ENCODE measurements around the gene NEAT1. TPM values are rescaled to one million over a fixed set of nuclear protein-coding genes. Genes with fewer than 3 reads are reported as not detected.
"Not testable (repeated sequence)": the region's sequence is repeated elsewhere in the genome, so short reads cannot be mapped to it uniquely, and the experiment has no call there.

NEAT1 gene
- total RNA-seq, 2 donors from 2014 or later: 818 to 1,135 TPM

GRCh38 chr11:65456418-65456817 is 33.8 kb downstream of the NEAT1 start:
- DNase-seq (no peak), ATAC-seq (no peak)
- intact Hi-C loops (cut with DNase I, micrococcal nuclease): no loop called here

- ATAC-seq (no peak), DNase-seq (no peak)
- intact Hi-C loops (cut with DNase I, micrococcal nuclease): no loop called here
Observed at GRCh38 chr11:65459552-65459951, 37.0 kb downstream of the NEAT1 start.

GRCh38 chr11:65465471-65465870 is 42.9 kb downstream of the NEAT1 start:
- DNase-seq; ATAC-seq; intact Hi-C loops (cut with DNase I, micrococcal nuclease): not testable (repeated sequence)

GRCh38 chr11:65467306-65467705 is 44.7 kb downstream of the NEAT1 start:
- ATAC-seq; DNase-seq; intact Hi-C loops (cut with DNase I, micrococcal nuclease): not testable (repeated sequence)

- DNase-seq (peak; percentile 93 to 95), ATAC-seq (peak; percentile 70)
- intact Hi-C loops (cut with DNase I, micrococcal nuclease): no loop called here
Observed at GRCh38 chr11:65468874-65469333, 46.3 kb downstream of the NEAT1 start.

GRCh38 chr11:65470433-65471049 is 47.9 kb downstream of the NEAT1 start:
- no peak for ATAC-seq
- intact Hi-C loops (cut with DNase I, micrococcal nuclease): loop anchor here in 1 of 2 donors (5.0 kb wide), 1 partner anchor 37 kb away; no protein-coding TSS in a partner anchor
- DNase-seq: no peak

- ATAC-seq (peak; percentile 56), DNase-seq (peak; percentile 77 to 82)
- intact Hi-C loops (cut with DNase I, micrococcal nuclease): loop anchor here in 1 of 2 donors (5.0 kb wide), 1 partner anchor 36 kb away; no protein-coding TSS in a partner anchor
Observed at GRCh38 chr11:65471447-65471891, 48.9 kb downstream of the NEAT1 start.

GRCh38 chr11:65472588-65473277 is 50.1 kb downstream of the NEAT1 start:
- not testable (repeated sequence) for DNase-seq

GRCh38 chr11:65473278-65473860 is 50.8 kb downstream of the NEAT1 start:
- no peak for ATAC-seq
- no peak for DNase-seq
- intact Hi-C loops (cut with DNase I, micrococcal nuclease): loop anchor here in 1 of 2 donors (5.0 kb wide), 1 partner anchor 34 kb away; no protein-coding TSS in a partner anchor

More at GRCh38 chr11:65472588-65473277, 50.1 kb downstream of the NEAT1 start:
- intact Hi-C loops (cut with DNase I, micrococcal nuclease): loop anchor here in 1 of 2 donors (5.0 kb wide), 1 partner anchor 35 kb away; no protein-coding TSS in a partner anchor
- not testable (repeated sequence) for ATAC-seq

- DNase-seq (peak; percentile 48 to 69), ATAC-seq (peak; percentile 17)
- intact Hi-C loops (cut with DNase I, micrococcal nuclease): loop anchor here in 1 of 2 donors (5.0 kb wide), 1 partner anchor 32 kb away; no protein-coding TSS in a partner anchor
Observed at GRCh38 chr11:65474864-65475263, 52.3 kb downstream of the NEAT1 start.

GRCh38 chr11:65476632-65477148 is 54.1 kb downstream of the NEAT1 start:
- DNase-seq (peak; percentile 82), ATAC-seq (peak; percentile 53)
- intact Hi-C loops (cut with DNase I, micrococcal nuclease): loop anchor here in 1 of 2 donors (2.0 kb wide), 1 partner anchor 16 kb away; no protein-coding TSS in a partner anchor

GRCh38 chr11:65477149-65477965 is 54.8 kb downstream of the NEAT1 start:
- intact Hi-C loops (cut with DNase I, micrococcal nuclease): loop anchor here in 1 of 2 donors (2.0 kb wide), 1 partner anchor 15 kb away; no protein-coding TSS in a partner anchor
- DNase-seq (peak; percentile 97 to 98), ATAC-seq (peak; percentile 76)

- intact Hi-C loops (cut with DNase I, micrococcal nuclease): no loop called here
- DNase-seq (peak; percentile 64 to 68), ATAC-seq (peak; percentile 35)
Observed at GRCh38 chr11:65478388-65479183, 56.0 kb downstream of the NEAT1 start.

GRCh38 chr11:65479184-65480145 is 56.9 kb downstream of the NEAT1 start:
- intact Hi-C loops (cut with DNase I, micrococcal nuclease): no loop called here
- DNase-seq (peak; percentile 40 to 80), ATAC-seq (peak; percentile 26)

GRCh38 chr11:65482306-65482850 is 59.8 kb downstream of the NEAT1 start:
- ATAC-seq (no peak), DNase-seq (no peak)
- intact Hi-C loops (cut with DNase I, micrococcal nuclease): no loop called here

- intact Hi-C loops (cut with DNase I, micrococcal nuclease): no loop called here
- ATAC-seq (no peak), DNase-seq (no peak)
Observed at GRCh38 chr11:65485920-65486219, 63.3 kb downstream of the NEAT1 start.
